Activated naive CD4-positive, alpha-beta T cell treated with anti-CD3 and anti-CD28 coated beads, Interleukin-2, amount 10 ng/mL, durations not matched to agents 7 days and 5 days (primary cell): ENCODE data around the gene TNS1.

ENCODE experiments used
- CTCF ChIA-PET: fragments of 350-600 bp; sonication (Branson Sonifier 250); formaldehyde crosslinking; loops from one replicate; lab custom pipeline; 2021; ENCODE audit warnings: antibody characterized with exemption; lab: Charles Lee
- DNase-seq: peaks from one replicate; pipeline ENCODE4 v3.0.0-alpha.2; 2020
- H3K27ac Mint-ChIP-seq: one replicate; pipeline ENCODE4 v1.8.0; 2021; ENCODE audit warnings: mild to moderate bottlenecking, moderate library complexity, mixed read lengths
- H3K27me3 Mint-ChIP-seq: one replicate; pipeline ENCODE4 v1.8.0; 2021; ENCODE audit warnings: mild to moderate bottlenecking, mixed read lengths
- H3K36me3 Mint-ChIP-seq: one replicate; pipeline ENCODE4 v1.8.0; 2021; ENCODE audit warnings: mixed read lengths
- H3K4me1 Mint-ChIP-seq: one replicate; pipeline ENCODE4 v1.8.0; 2021; ENCODE audit warnings: mixed read lengths
- H3K4me3 Mint-ChIP-seq: one replicate; pipeline ENCODE4 v1.8.0; 2021; ENCODE audit warnings: mild to moderate bottlenecking, moderate library complexity, mixed read lengths
- H3K9me3 Mint-ChIP-seq: one replicate; pipeline ENCODE4 v1.8.0; 2021; ENCODE audit warnings: mixed read lengths

TNS1 gene

DNA sequence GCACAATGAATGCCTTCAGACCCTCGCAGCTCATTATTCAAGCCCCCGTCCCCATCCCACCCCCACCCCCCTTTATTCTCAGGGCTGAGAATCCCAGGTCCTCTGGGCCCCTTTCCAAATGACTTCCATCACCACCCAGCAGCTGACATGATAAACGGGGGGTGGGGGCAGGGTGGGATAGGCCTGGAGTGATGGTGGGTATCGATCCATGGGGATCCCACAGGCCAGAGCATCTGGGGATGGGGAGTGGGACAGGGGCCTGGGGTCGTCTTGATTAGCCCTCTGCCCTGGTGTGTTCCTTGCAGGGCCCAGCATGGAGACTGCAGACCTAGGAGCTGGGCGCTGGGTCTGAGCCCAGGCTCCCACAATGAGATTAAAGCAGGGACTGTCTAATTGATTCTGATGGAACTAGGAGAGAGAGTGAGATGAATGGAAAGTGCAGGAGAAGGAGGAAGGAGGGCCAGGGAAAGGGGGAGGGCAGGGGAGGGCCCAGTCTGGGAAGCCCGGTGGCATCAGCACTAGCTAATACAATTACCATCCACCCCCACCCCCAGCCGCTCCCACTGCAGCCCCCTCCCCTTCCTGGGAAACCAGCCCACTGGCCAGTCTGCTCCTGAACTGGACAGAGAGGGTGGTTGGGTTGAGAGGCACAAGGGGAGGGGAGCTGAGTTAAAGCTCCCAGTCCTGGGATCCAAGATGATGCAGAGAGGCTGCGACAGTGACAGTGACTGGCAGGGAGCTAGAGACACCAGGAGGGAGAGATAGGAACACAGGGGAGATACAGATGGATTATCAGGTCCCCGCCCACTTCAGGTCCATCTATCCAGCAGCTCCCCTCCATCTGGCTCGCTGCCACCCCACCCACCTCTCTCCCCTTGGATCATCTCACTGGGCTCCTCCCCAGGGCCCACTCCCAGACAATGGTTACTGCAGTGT, 13.1 kb upstream of the TNS1 start:
- Mint-ChIP-seq H3K27me3 (peaks cover 39% of the 10 kb centered on the region), H3K4me1 (peaks cover 2% of the 10 kb centered on the region), H3K4me3 (no peak overlapping the region), H3K9me3 (no peaks in the 10 kb centered on the region), H3K36me3 (no peaks in the 10 kb centered on the region), H3K27ac (no peak overlapping the region)
- no peak for DNase-seq
- CTCF ChIA-PET, result interaction anchor here (1.2 to 1.4 kb wide), 2 partner anchors 22 kb away, joined by 3 read pairs; no protein-coding TSS in a partner anchor

DNA sequence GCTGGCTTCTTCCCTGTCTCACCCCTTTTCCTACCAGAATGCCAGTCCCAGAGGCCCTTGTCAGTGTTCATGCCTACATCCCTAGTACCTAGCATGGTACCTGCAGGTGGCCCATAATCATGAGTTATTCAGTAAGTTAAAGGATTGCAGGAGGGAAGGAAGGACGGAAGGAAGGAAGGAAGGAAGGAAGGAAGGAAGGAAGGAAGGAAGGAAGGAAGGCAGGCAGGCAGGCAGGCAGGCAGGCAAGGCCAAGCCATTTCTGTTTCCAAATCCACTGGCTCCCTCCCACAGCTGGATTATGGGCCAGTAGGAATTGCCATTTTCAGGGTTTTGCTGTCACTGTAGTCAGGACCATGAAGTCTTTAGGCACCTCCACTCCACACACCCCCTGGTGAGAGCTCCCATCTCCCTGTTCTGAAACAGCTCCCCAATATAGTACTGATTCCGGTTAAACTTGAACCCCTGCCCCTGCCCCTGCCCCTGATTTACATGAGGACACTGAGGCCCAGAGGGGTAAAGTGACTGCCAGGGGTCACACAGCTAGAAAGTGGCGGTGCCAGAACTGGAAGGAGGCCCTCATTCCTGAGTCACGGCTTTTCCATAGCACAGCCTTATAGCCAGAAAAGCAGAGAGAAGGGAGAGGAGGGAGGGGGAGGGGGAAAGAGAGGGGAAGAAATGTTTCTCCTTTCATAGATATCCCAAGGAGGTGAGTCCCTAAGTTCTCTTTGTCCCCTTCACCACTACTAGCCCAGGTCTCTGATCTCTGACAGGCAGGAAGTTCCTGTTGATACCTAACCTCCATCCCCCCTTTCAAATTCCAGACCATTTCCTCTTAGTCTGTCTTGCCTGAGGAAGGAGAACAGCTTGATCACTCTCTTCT, 12.2 kb upstream of the TNS1 start:
- CTCF ChIA-PET, result interaction anchor here (0.6 to 1.2 kb wide), 2 partner anchors 21 to 41 kb away, joined by 3 to 4 read pairs; no protein-coding TSS in a partner anchor
- peaks cover 5% of the 10 kb centered on the region for H3K4me1 Mint-ChIP-seq
- peaks cover 48% of the 10 kb centered on the region for H3K27me3 Mint-ChIP-seq
- no peaks in the 10 kb centered on the region for H3K9me3 Mint-ChIP-seq
- H3K27ac Mint-ChIP-seq, result no peak overlapping the region
- no peak overlapping the region for H3K4me3 Mint-ChIP-seq
- H3K36me3 Mint-ChIP-seq, result no peaks in the 10 kb centered on the region
- DNase-seq, result no peak

DNA sequence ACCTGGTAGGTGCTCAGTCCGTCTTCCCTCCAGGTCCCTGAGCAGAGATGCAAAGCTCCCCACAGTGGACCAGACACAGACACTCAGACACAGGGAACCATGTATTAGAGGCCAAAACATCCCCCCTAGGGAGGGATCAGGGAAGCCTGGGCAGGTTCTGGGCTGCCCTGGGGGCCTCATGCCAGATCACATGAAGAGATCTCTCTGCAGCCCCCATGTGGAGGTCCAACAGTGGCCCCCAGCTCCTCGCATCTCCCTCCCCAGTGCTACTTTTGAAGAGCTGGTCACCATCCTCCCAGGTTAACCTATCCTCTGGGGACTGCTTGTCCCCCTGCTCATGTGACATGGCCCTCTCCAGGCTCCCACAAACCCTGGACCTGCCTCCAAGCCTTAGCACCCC, 10.5 kb upstream of the TNS1 start:
- no peaks in the 10 kb centered on the region for H3K36me3 Mint-ChIP-seq
- no peak for DNase-seq
- peaks cover 10% of the 10 kb centered on the region for H3K4me1 Mint-ChIP-seq
- CTCF ChIA-PET, result interaction anchor here (1.1 kb wide), 1 partner anchor 20 kb away, joined by 3 read pairs; no protein-coding TSS in a partner anchor
- no peak overlapping the region for H3K27ac Mint-ChIP-seq
- H3K9me3 Mint-ChIP-seq, result no peaks in the 10 kb centered on the region
- H3K4me3 Mint-ChIP-seq, result no peak overlapping the region
- H3K27me3 Mint-ChIP-seq, result peaks cover 65% of the 10 kb centered on the region

- H3K9me3 Mint-ChIP-seq, result no peaks in the 10 kb centered on the region
- peaks cover 70% of the 10 kb centered on the region for H3K27me3 Mint-ChIP-seq
- H3K4me1 Mint-ChIP-seq, result peaks cover 10% of the 10 kb centered on the region
- CTCF ChIA-PET, result interaction anchor here (1.1 kb wide), 1 partner anchor 19 kb away, joined by 3 read pairs; no protein-coding TSS in a partner anchor
- no peak for DNase-seq
- no peak overlapping the region for H3K4me3 Mint-ChIP-seq
- no peak overlapping the region for H3K27ac Mint-ChIP-seq
- no peaks in the 10 kb centered on the region for H3K36me3 Mint-ChIP-seq
These were observed 9.5 kb upstream of the TNS1 start for GRCh38 chr2:218012284-218012683.

- no peaks in the 10 kb centered on the region for H3K9me3 Mint-ChIP-seq
- CTCF ChIA-PET, result interaction anchor here (0.8 kb wide), 1 partner anchor 18 kb away, joined by 4 read pairs; no protein-coding TSS in a partner anchor
- H3K4me3 Mint-ChIP-seq, result no peak overlapping the region
- no peak for DNase-seq
- H3K27ac Mint-ChIP-seq, result no peak overlapping the region
- peaks cover 74% of the 10 kb centered on the region for H3K27me3 Mint-ChIP-seq
- peaks cover 10% of the 10 kb centered on the region for H3K4me1 Mint-ChIP-seq
- no peaks in the 10 kb centered on the region for H3K36me3 Mint-ChIP-seq
These were observed 8.9 kb upstream of the TNS1 start for GRCh38 chr2:218011653-218012040.

GRCh38 chr2:218010984-218011652, 8.3 kb upstream of the TNS1 start:
- H3K27ac Mint-ChIP-seq, result no peak overlapping the region
- CTCF ChIA-PET, result interaction anchor here (0.8 kb wide), 1 partner anchor 18 kb away, joined by 4 read pairs; no protein-coding TSS in a partner anchor
- no peak for DNase-seq
- H3K36me3 Mint-ChIP-seq, result no peaks in the 10 kb centered on the region
- no peaks in the 10 kb centered on the region for H3K9me3 Mint-ChIP-seq
- peaks cover 10% of the 10 kb centered on the region for H3K4me1 Mint-ChIP-seq
- H3K27me3 Mint-ChIP-seq, result peaks cover 74% of the 10 kb centered on the region
- H3K4me3 Mint-ChIP-seq, result peak overlapping the region; percentile 58

- CTCF ChIA-PET, result no interaction called here
- Mint-ChIP-seq H3K4me1 (peaks cover 10% of the 10 kb centered on the region), H3K9me3 (no peaks in the 10 kb centered on the region), H3K27ac (no peak overlapping the region), H3K4me3 (peak overlapping the region; percentile 58), H3K27me3 (peaks cover 78% of the 10 kb centered on the region), H3K36me3 (no peaks in the 10 kb centered on the region)
- peak; percentile 58 for DNase-seq
These were observed 7.6 kb upstream of the TNS1 start for GRCh38 chr2:218010140-218010983.

GRCh38 chr2:218009765-218010139, 7.0 kb upstream of the TNS1 start:
- peaks cover 10% of the 10 kb centered on the region for H3K4me1 Mint-ChIP-seq
- peaks cover 82% of the 10 kb centered on the region for H3K27me3 Mint-ChIP-seq
- H3K27ac Mint-ChIP-seq, result no peak overlapping the region
- no peak for DNase-seq
- H3K9me3 Mint-ChIP-seq, result no peaks in the 10 kb centered on the region
- H3K4me3 Mint-ChIP-seq, result peak overlapping the region; percentile 21
- no peaks in the 10 kb centered on the region for H3K36me3 Mint-ChIP-seq
- CTCF ChIA-PET, result no interaction called here

GRCh38 chr2:218009231-218009630, 6.4 kb upstream of the TNS1 start:
- no peaks in the 10 kb centered on the region for H3K9me3 Mint-ChIP-seq
- no peak overlapping the region for H3K27ac Mint-ChIP-seq
- H3K36me3 Mint-ChIP-seq, result no peaks in the 10 kb centered on the region
- peaks cover 86% of the 10 kb centered on the region for H3K27me3 Mint-ChIP-seq
- no peak for DNase-seq
- CTCF ChIA-PET, result interaction anchor here (5.2 kb wide), 1 partner anchor 15 kb away, joined by 29 read pairs; no protein-coding TSS in a partner anchor
- H3K4me3 Mint-ChIP-seq, result no peak overlapping the region
- peaks cover 10% of the 10 kb centered on the region for H3K4me1 Mint-ChIP-seq

DNA sequence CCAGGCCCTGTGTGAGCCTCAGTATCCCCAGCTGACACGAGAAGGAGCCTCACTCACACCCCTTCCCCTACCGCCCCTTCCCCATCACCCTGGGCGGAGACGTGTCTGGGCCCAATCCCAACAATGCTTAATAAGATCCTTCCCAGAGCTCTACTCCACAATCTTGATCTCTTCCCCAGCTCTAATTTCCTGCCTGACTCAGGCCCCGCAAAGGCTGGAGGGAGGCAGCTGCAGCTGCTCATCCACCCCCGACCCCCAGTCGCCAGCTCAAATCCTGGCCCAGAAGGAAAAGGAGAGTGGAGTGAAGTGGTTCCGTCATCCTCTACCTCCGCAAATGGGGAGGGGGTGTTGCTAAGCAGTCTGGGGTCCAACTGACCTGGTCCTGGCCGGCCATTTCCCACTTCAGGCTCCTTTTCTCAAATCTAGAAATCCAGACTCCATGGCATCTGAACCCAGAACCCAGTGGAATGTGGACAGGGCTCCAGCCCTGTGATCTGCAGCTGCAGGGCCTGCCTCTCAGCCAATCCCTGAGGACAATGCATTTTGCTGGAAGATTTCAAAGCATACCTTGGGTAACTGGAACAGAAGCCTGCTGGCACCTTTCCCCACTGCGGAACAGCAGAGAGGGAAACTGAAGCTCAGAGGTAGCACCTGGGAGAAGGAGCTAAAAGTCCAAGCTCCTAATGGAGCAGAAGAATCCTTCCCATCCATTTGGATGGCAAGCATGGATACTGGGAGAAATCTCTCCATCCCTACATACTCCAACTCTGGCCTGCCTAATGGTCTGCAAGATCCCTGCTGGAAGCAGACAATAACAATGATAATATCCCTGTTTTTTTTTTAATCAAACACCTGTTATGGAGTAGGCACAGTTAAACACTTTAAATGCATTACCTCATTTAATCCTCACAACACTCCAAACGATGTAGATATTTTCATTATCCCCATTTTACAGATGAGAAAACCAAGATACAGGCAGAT, 5.6 kb upstream of the TNS1 start:
- H3K36me3 Mint-ChIP-seq, result no peaks in the 10 kb centered on the region
- CTCF ChIA-PET, result interaction anchor here (0.7 to 5.2 kb wide), 4 partner anchors 8 to 301 kb away, joined by 3 to 29 read pairs (median 4); no protein-coding TSS in a partner anchor
- peaks cover 78% of the 10 kb centered on the region for H3K27me3 Mint-ChIP-seq
- H3K4me1 Mint-ChIP-seq, result peaks cover 10% of the 10 kb centered on the region
- H3K27ac Mint-ChIP-seq, result no peak overlapping the region
- no peak overlapping the region for H3K4me3 Mint-ChIP-seq
- no peaks in the 10 kb centered on the region for H3K9me3 Mint-ChIP-seq
- no peak for DNase-seq

GRCh38 chr2:218006741-218007140, 3.9 kb upstream of the TNS1 start:
- Mint-ChIP-seq H3K27ac (no peak overlapping the region), H3K4me1 (peaks cover 10% of the 10 kb centered on the region), H3K4me3 (no peak overlapping the region), H3K36me3 (no peaks in the 10 kb centered on the region), H3K27me3 (peaks cover 67% of the 10 kb centered on the region), H3K9me3 (no peaks in the 10 kb centered on the region)
- CTCF ChIA-PET, result interaction anchor here (0.8 to 5.2 kb wide), 2 partner anchors 12 to 17 kb away, joined by 3 to 29 read pairs; no protein-coding TSS in a partner anchor
- no peak for DNase-seq

DNA sequence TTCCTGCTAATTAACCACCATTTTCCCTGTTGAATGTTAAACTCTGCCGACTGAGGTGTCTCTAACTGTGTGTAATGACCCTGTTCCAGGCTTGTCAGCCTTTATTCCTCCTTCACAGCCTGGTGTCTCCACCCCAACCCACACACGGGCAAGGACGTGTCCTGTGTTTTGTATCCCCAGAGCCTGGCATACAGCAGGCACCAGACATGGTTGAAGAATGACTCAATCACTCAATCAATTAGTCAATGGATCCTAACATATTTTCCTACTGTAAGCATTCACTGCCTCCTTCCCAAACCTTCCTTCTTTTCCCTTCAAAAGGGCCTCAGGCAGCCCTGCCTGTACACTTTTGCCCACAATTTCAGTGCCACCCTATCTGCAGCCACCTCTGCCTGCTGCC, 2.7 kb upstream of the TNS1 start:
- no peak for DNase-seq
- H3K36me3 Mint-ChIP-seq, result no peaks in the 10 kb centered on the region
- no peak overlapping the region for H3K4me3 Mint-ChIP-seq
- peaks cover 54% of the 10 kb centered on the region for H3K27me3 Mint-ChIP-seq
- CTCF ChIA-PET, result interaction anchor here (0.8 to 5.2 kb wide), 2 partner anchors 11 to 217 kb away, joined by 3 to 29 read pairs; no protein-coding TSS in a partner anchor
- peaks cover 5% of the 10 kb centered on the region for H3K4me1 Mint-ChIP-seq
- no peak overlapping the region for H3K27ac Mint-ChIP-seq
- H3K9me3 Mint-ChIP-seq, result no peaks in the 10 kb centered on the region
